ENCODE data around the gene LCN12.

- TF ChIP-seq CTCF (IDR thresholded peaks at IDR 0.05) (no peak), POLR2AphosphoS5 (IDR thresholded peaks at IDR 0.05) (no peak)
Measured at GRCh38 chr9:137001857-137002645, 50.0 kb downstream of the LCN12 start.
